Activated CD8-positive, alpha-beta T cell treated with anti-CD3 and anti-CD28 coated beads for 36 hours (primary cell): ENCODE data around the gene PTPRN2. TPM values are rescaled to one million over a fixed set of nuclear protein-coding genes. Genes with fewer than 3 reads are reported as not detected.

ENCODE experiments used
- ATAC-seq: fragments of 200-7000 bp; cut with Tn5 transposase; one replicate; pipeline ENCODE4 v1.10.0; 2021; ENCODE audit warnings: mild to moderate bottlenecking, moderate library complexity
- CTCF ChIA-PET: fragments of 350-600 bp; sonication (Branson Sonifier 250); formaldehyde crosslinking; loops from one replicate; lab custom pipeline; 2021; ENCODE audit warnings: antibody characterized with exemption; lab: Charles Lee
- POLR2A ChIA-PET: fragments of 350-600 bp; sonication (Branson Sonifier 250); formaldehyde crosslinking; loops from one replicate; lab custom pipeline; 2021; ENCODE audit warnings: antibody characterized with exemption; lab: Charles Lee
- DNase-seq: peaks from one replicate; pipeline ENCODE4 v3.0.0-alpha.2; 2020
- H3K27ac Mint-ChIP-seq: one replicate; pipeline ENCODE4 v1.8.0; 2021; ENCODE audit warnings: mild to moderate bottlenecking, mixed read lengths
- H3K27me3 Mint-ChIP-seq: one replicate; pipeline ENCODE4 v1.8.0; 2021; ENCODE audit warnings: mixed read lengths
- H3K36me3 Mint-ChIP-seq: one replicate; pipeline ENCODE4 v1.8.0; 2021; ENCODE audit warnings: low read depth, mixed read lengths
- H3K4me1 Mint-ChIP-seq: one replicate; pipeline ENCODE4 v1.8.0; 2021; ENCODE audit warnings: low read depth, mixed read lengths
- H3K4me3 Mint-ChIP-seq: one replicate; pipeline ENCODE4 v1.8.0; 2021; ENCODE audit warnings: mild to moderate bottlenecking, moderate library complexity, mixed read lengths
- H3K9me3 Mint-ChIP-seq: one replicate; pipeline ENCODE4 v1.8.0; 2021; ENCODE audit warnings: mixed read lengths
- intact Hi-C: fragments of 100-400 bp; cut with micrococcal nuclease; formaldehyde crosslinking; loops from one replicate; pipeline ENCODE4 v1.10.0; 2022
- total RNA-seq, 2 experiments: library from RNA; stranded (reverse); gene quantifications; one replicate each; pipeline ENCODE4 v1.2.3, GENCODE V29; 2021
- TF ChIP-seq, protein P1 (sequence below): fragments of 200-600 bp; IDR thresholded peaks from one replicate; pipeline ENCODE4 v1.8.0; 2022; ENCODE audit warnings: antibody characterized with exemption, mild to moderate bottlenecking

PTPRN2 gene
- total RNA-seq, 2 experiments from 2014 or later: 0.49 to 0.65 TPM

- CTCF ChIA-PET: no interaction called here
- POLR2A ChIA-PET: no interaction called here
- Mint-ChIP-seq H3K4me3 (no peak overlapping the region), H3K4me1 (no peaks in the 10 kb centered on the region), H3K27me3 (no peaks in the 10 kb centered on the region), H3K9me3 (no peaks in the 10 kb centered on the region), H3K36me3 (no peaks in the 10 kb centered on the region), H3K27ac (no peak overlapping the region)
- ATAC-seq (no peak), DNase-seq (no peak)
- intact Hi-C loops: no loop called here
- TF ChIP-seq, protein P1, sequence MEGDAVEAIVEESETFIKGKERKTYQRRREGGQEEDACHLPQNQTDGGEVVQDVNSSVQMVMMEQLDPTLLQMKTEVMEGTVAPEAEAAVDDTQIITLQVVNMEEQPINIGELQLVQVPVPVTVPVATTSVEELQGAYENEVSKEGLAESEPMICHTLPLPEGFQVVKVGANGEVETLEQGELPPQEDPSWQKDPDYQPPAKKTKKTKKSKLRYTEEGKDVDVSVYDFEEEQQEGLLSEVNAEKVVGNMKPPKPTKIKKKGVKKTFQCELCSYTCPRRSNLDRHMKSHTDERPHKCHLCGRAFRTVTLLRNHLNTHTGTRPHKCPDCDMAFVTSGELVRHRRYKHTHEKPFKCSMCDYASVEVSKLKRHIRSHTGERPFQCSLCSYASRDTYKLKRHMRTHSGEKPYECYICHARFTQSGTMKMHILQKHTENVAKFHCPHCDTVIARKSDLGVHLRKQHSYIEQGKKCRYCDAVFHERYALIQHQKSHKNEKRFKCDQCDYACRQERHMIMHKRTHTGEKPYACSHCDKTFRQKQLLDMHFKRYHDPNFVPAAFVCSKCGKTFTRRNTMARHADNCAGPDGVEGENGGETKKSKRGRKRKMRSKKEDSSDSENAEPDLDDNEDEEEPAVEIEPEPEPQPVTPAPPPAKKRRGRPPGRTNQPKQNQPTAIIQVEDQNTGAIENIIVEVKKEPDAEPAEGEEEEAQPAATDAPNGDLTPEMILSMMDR: no peak
Observed at GRCh38 chr7:157861031-157861491, 726.6 kb downstream of the PTPRN2 start.

DNA sequence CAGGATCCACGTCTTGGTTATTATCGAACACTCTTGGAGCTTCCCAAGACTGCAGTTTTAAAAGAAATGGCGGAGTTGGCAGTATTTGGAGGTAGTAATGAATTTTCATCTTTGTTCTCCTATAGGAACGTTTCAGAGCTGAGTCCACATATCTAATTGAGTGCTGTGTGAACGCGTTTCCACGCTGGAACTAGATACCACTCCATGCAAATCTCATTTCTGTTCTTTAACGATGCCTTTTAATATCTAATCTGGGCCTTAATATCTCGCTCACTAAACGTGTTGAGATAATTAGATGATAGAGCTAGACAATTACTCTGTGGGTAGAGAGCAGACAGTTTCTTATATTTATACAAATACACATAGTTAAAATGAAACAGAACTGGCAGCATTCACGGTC, 727.2 kb downstream of the PTPRN2 start:
- DNase-seq (no peak), ATAC-seq (no peak)
- POLR2A ChIA-PET: no interaction called here
- TF ChIP-seq, protein P1: no peak
- no peaks in the 10 kb centered on the region for H3K9me3 Mint-ChIP-seq
- no peaks in the 10 kb centered on the region for H3K4me1 Mint-ChIP-seq
- H3K36me3 Mint-ChIP-seq: no peaks in the 10 kb centered on the region
- no peak overlapping the region for H3K27ac Mint-ChIP-seq
- CTCF ChIA-PET: no interaction called here
- intact Hi-C loops: no loop called here
- H3K4me3 Mint-ChIP-seq: no peak overlapping the region
- H3K27me3 Mint-ChIP-seq: no peaks in the 10 kb centered on the region

GRCh38 chr7:157859915-157860314, 727.7 kb downstream of the PTPRN2 start:
- Mint-ChIP-seq H3K36me3 (no peaks in the 10 kb centered on the region), H3K27me3 (no peaks in the 10 kb centered on the region), H3K4me3 (no peak overlapping the region), H3K4me1 (no peaks in the 10 kb centered on the region), H3K9me3 (no peaks in the 10 kb centered on the region), H3K27ac (no peak overlapping the region)
- intact Hi-C loops: no loop called here
- no peak for DNase-seq
- no peak for ATAC-seq
- ChIA-PET POLR2A (no interaction called here), CTCF (no interaction called here)
- TF ChIP-seq, protein P1: no peak

GRCh38 chr7:157857578-157858075, 730.0 kb downstream of the PTPRN2 start:
- no peaks in the 10 kb centered on the region for H3K36me3 Mint-ChIP-seq
- ChIA-PET CTCF (no interaction called here), POLR2A (no interaction called here)
- H3K9me3 Mint-ChIP-seq: no peaks in the 10 kb centered on the region
- no peaks in the 10 kb centered on the region for H3K4me1 Mint-ChIP-seq
- no peak overlapping the region for H3K27ac Mint-ChIP-seq
- no peak overlapping the region for H3K4me3 Mint-ChIP-seq
- TF ChIP-seq, protein P1: no peak
- ATAC-seq (no peak), DNase-seq (no peak)
- no peaks in the 10 kb centered on the region for H3K27me3 Mint-ChIP-seq
- intact Hi-C loops: no loop called here

DNA sequence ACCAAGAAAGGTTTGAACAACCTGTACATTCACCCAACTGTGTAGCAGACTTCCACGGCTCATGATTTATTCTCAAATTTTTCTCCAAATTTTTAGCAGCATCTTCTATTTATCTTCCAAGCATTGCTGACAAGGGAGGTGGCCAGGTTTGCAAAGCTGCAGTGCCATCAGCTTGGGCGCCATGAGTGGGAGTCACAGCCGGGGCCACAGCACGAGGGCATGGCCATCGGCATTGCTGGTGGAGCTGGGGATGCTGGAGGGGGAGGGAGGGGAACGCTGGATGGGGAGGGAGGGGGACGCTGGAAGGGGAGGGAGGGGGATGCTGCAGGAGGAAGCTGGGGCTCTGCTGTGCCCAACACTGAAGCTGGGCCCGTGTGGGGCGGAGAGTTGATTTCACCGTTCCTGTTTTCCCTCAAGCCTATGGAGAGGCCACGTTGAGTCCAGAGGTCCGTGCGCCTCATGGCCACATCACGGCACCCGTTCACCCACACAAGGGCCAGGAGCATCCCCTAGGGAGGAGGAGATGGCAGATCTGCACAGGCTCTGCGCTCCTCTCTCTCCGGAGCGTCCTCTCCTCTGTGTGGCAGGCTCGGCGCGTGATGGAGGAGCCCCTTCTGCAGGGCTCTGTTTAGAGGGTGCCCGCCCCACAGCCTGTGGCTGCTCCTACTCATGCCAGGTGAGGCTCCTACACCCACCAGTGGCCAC, 730.6 kb downstream of the PTPRN2 start:
- ATAC-seq (no peak), DNase-seq (no peak)
- no peak overlapping the region for H3K27ac Mint-ChIP-seq
- no peaks in the 10 kb centered on the region for H3K27me3 Mint-ChIP-seq
- no peaks in the 10 kb centered on the region for H3K36me3 Mint-ChIP-seq
- peaks cover 2% of the 10 kb centered on the region for H3K4me1 Mint-ChIP-seq
- ChIA-PET POLR2A (no interaction called here), CTCF (no interaction called here)
- H3K9me3 Mint-ChIP-seq: no peaks in the 10 kb centered on the region
- H3K4me3 Mint-ChIP-seq: no peak overlapping the region
- TF ChIP-seq, protein P1: no peak
- intact Hi-C loops: no loop called here
